OCI-LY3 (cell line): ENCODE results near the gene RNF157.

Source experiments
- EZH2phosphoT487 ChIP-seq: fragments of 200-600 bp; shearing (Covaris generic); IDR thresholded peaks from 2 replicates; pipeline ENCODE4 v1.6.1; 2018; ENCODE audit warnings: antibody characterized with exemption, mixed run types, low read depth
- TF ChIP-seq, protein P1 (sequence below): fragments of 200-600, 300-600 bp; sonication (generic); IDR thresholded peaks from 2 replicates; pipeline ENCODE4 v1.5.1; 2014; ENCODE audit warnings: antibody characterized with exemption, low read length, low read depth

DNA sequence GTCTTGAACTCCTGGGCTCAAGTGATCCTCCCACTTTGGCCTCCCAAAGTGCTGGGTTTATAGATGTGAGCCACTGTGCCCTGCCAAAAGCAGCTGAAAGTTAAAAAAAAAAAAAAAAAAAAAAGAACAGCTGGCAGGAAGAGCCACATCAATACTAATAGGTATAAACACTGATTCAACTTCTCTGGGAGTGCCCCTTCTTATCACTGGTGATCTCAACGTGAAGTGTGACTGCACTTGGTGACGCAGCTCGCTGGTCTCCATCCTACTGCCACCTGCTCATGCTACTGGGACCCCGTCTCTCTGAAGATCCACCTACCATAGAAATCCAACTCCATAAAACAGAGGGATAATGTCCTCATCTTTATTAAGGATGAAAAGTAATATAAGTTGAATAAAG is 40.8 kb downstream of the RNF157 start:
- TF ChIP-seq, protein P1, sequence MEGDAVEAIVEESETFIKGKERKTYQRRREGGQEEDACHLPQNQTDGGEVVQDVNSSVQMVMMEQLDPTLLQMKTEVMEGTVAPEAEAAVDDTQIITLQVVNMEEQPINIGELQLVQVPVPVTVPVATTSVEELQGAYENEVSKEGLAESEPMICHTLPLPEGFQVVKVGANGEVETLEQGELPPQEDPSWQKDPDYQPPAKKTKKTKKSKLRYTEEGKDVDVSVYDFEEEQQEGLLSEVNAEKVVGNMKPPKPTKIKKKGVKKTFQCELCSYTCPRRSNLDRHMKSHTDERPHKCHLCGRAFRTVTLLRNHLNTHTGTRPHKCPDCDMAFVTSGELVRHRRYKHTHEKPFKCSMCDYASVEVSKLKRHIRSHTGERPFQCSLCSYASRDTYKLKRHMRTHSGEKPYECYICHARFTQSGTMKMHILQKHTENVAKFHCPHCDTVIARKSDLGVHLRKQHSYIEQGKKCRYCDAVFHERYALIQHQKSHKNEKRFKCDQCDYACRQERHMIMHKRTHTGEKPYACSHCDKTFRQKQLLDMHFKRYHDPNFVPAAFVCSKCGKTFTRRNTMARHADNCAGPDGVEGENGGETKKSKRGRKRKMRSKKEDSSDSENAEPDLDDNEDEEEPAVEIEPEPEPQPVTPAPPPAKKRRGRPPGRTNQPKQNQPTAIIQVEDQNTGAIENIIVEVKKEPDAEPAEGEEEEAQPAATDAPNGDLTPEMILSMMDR = no peak
- no peak for TF ChIP-seq EZH2phosphoT487
